Stimulated activated CD4-positive, alpha-beta T cell treated with anti-CD3 and anti-CD28 coated beads, TNF-alpha, amount 100 ng/mL, for 4 hours (primary cell): ENCODE results near the gene AADACL2.
"Not testable (repeated sequence)": the region's sequence is repeated elsewhere in the genome, so short reads cannot be mapped to it uniquely, and the experiment has no call there.

Source experiments
- DNase-seq, 3 experiments: peaks; one replicate each; pipeline ENCODE4 v3.0.0-alpha.2; 2020; ENCODE audit warnings: low read depth in 3 of 3

The AADACL2 gene, protein sequence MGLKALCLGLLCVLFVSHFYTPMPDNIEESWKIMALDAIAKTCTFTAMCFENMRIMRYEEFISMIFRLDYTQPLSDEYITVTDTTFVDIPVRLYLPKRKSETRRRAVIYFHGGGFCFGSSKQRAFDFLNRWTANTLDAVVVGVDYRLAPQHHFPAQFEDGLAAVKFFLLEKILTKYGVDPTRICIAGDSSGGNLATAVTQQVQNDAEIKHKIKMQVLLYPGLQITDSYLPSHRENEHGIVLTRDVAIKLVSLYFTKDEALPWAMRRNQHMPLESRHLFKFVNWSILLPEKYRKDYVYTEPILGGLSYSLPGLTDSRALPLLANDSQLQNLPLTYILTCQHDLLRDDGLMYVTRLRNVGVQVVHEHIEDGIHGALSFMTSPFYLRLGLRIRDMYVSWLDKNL

DNA sequence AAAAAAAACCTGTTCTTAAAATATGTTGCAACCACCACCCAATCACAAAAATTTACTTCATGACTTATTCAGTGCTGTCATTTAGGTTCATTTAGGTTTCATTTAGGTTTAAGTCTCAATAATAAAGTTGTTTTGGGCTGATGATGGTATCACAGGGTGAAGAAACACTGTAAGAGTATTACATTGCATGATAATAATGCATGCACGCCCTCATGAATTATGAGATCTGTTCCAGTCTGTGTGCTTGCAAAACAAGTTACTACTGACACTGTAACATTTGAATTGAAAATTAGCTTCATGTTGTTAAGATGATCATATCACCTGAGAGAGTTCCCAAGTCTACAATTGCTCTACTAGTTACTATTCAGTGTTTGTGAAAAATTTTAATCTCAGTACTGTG is at the start of gene AADACL2:
TSS of gene AADACL2 (plus strand) at position 315 of the 400 bp plus-strand sequence. CDS start 109 bp downstream, outside the sequence.
- no peak for DNase-seq

DNA sequence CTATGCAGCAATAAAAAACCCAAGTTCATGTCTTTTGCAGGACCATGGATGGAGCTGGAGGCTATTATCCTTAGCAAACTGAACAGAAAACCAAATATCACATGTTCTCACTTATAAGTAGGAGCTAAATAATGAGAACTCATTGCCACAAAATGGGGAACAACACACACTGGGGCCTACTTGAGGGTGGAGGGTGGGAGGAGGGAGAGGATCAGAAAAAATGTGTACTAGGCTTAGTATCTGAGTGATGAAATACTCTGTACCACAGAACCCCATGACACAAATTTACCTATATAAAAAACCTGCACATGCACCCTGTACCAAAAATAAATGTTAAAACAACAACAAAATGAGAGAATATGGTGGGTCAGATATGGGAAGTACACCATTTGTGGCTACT is 49.6 kb upstream of the AADACL2 start:
- DNase-seq, result no peak

DNA sequence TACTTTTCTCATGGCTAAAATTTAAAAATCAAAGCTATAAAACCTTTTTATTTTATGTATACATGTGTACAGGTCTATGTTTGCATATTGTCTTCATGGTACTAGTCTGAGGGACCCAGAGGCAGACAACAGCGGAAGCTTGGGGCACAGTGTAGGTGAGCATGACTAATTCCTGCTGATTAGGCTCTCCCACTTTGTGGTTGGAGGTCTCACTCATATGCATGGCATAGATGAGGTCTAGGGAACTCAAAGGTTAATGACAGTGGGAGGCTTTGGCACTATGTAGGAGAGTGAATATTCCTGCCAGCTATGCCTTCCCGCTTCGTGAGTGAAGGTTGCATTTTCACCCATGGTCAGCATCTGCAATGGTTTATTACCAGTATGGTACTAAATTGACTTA is 47.5 kb upstream of the AADACL2 start:
- DNase-seq, result no peak

DNA sequence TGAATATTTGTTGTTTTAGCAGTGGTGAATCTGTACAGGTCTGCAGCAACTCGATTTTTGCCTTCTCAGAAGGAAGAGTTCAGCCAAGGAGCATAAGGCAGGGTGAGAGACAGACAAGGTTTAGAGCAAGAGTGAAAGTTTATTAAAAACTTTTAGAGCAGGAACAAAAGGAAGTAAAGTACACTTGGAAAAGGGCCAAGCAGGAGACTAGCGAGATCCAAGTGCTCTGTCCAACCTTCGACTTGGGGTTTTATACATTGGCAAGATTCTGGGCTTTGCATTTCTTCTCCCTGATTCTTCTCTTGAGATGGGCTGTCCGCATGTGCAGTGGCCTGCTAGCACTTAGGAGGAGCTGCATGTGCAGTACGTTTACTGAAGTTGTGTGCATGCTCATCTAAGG is 46.7 kb upstream of the AADACL2 start:
- DNase-seq, result no peak

DNA sequence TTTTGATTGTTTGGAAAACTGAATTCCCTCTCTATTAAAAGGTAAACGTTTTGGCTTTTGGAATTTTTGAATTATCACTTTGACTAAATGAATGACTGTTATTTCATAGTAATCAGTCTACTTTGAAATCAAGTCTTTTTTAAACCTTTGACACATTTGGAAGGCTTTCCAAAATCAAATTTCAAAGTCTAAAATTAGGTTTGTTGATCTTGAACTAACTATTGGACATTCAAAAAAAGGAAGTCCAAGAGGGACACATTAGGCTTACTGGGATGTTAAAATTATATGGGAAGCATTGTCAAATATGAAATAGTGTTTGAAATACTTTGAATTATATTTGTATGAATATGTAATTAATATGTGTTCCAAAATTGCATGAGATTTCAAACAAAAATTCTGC is 45.2 kb upstream of the AADACL2 start:
- no peak for DNase-seq

DNA sequence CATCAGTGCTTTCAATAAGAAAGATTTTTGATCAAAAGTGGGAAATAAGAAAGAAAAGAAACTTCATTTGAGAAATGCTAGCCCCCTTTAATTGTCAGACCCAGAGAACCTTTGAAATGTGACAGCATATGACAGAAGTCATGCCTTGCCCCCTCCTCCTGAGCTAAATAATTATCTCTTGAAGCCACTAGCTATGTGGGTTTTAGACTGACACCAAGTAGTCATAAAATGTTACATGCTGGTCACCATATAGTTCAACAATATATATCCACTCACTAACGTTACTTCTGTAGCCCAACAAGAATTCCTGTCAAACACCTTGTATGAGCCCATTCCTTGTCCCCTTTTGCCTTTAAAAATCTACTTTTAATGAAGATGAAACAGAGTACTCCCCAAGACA is 43.1 kb upstream of the AADACL2 start:
- no peak for DNase-seq

DNA sequence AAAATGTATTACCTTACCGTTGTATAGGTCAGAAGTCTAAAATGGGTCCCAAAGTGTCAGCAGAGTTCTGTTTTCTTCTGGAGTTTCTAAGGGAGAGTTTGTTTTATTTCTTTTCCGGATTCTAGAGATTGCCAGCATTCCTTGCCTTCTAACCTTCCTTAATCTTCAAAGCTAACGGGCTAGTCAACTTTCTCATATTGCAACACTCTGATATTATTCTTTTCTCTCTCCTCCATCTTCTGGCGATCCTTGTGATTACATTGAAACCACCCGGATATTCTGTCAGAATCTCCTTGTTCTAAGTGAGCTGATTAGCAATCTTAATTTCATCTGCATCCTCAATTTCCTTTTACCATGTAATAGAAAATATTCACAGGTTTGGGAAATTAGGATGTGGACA is 36.2 kb upstream of the AADACL2 start:
- no peak for DNase-seq

DNA sequence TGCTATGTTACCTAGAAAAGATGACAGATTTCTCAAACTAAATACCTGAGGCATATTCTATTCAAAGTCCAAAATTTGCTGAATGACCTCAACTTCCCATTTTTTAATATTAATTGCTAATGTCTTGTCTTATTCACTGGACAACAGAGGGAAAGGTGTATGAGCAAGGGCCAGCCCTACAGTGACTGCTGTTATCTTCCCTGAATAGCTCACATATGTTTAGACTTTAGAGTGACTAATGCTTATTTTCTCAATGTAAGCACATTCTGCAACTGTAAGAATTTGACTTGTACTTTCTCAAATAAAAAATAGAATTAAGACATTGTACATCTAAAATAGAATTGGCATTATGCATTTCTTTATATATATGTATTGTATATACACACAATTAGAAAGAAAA is 26.5 kb upstream of the AADACL2 start:
- DNase-seq, result no peak

DNA sequence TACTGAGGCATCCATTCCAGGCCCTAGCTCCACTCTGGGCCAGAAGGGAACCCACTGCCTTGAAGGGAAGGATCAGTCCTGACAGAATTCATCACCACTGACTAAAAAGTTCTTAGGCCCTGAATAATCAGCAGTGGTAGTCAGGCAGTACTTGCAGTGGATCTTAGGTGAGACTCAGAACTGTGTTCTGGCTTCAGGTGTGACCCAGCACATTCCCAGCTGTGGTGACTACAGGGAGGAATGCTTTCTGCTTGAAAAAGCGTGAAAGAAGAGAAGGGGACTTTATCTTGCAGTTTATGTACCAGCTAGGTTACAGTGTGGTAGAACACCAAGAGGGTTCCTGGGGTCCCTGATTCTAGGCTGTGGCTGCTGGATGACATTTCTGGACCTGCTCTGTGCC is 24.9 kb upstream of the AADACL2 start:
- DNase-seq, result no peak

DNA sequence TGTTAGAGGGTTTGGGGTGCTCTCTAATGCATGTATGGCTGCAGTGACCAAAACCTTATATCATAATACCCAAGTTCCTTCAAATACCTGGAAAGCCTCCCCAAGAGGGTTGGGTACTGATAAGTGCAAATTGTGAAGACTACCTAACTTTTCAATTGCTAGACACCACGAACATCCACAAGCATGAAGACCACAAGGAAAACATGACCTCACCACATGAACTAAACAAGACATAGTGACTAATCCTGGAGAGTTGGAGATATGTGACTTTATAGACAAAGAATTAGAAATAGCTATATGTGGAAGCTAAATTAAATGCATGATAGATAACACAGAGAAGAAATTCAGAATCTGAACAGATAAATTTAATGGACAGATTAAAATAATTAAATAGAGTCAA is 23.9 kb upstream of the AADACL2 start:
- no peak for DNase-seq

DNA sequence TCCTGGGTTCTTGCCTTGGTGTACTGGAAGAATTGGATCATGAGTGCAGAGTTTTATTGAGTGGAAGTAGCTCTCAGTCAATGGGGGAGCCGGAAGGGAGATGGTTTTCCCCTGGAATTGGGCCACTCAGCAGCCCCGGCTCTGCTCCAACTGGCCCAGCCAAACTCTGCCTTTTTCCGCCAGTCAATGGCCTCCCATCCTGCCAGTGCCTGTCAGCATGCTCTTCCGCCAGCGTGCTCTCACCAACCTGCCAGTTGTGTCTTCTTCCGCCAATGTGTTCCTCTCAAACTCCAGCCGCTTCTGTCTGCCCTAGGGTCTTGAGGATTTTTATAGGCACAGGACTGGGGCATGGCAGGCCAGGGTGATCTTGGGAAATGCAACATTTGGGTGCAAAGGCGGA is 12.4 kb upstream of the AADACL2 start:
- DNase-seq, result no peak

DNA sequence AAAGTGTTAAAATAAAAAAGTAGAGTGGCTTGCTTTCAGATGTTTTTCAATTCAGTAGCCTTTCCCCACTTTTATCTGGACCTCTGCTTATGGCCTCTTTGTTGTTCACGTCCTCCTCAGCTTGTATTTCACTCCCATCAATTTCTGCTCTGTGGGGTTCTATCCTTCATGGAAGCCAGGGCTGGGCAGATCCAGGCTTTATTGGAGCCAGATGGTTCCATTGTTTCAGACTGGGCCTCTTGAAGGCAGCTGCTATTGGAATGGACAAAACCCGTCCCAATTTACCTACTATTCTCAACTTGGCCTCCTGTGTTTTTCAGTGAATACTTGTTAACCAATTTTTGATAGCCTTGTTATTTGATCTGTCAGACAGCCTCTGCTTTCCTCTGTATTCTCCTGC is 10.9 kb upstream of the AADACL2 start:
- DNase-seq, result no peak

DNA sequence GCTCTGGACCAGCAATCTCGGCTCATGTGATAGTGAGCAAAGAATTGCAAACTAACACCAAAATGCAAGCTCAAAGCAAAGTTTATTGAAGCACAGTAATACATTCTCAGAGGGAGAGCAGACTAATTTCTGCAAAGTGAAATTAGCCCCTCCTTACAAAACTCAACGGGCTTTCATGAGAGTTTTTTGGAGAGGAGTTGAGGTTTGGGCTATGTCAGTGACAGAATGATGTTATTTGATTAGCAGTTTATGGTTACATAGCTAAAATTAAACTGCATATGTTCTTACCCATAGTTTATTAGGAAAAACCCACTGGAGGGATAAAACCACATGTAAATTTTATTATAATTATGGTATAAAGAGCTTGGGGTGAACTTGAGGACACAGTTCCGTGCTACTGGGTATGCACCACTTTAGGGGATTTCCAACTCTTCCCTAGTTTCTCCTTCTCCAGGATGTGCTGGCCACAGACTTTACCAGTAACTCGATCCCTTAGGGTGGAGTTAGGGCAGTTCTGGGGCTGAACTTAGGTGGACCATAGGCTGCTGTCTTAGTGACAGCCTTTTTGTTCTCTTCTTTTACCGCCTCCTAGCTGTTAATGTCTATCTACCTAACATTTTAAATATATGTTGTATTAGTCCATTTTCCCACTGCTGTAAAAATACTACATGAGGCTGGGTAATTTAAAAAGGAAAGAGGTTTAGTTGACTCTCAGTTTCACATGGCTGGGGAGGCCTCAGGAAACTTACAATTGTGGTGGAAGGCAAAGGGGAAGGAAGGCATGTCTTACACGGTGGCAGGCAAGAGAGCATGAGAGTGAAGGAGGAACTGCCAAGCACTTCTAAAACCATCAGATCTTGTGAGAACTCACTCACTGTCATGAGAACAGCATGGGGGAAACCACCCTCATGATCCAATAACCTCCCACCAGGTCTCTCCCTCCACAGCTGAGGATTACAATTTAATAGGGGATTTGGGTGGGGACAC is 8.9 kb upstream of the AADACL2 start:
- DNase-seq, result no peak

DNA sequence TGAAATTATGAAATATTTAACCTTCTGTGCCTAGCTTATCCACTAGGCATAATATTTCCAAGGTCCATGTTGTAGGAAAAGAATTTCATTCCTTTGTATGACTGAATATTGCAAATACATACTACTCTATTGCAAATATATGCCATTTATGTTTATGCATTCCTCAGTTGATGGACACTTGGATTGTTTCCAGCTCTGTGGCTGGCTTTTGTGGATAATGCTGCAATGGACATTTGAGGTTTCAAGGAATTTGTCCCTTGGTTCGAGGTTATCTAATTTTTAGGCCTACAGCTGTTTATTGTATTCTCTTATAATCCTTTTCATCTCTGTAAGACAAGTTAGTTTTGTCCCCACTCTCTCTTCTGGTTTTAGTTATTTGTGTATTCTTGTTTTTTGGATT is 7.7 kb upstream of the AADACL2 start:
- no peak for DNase-seq

DNA sequence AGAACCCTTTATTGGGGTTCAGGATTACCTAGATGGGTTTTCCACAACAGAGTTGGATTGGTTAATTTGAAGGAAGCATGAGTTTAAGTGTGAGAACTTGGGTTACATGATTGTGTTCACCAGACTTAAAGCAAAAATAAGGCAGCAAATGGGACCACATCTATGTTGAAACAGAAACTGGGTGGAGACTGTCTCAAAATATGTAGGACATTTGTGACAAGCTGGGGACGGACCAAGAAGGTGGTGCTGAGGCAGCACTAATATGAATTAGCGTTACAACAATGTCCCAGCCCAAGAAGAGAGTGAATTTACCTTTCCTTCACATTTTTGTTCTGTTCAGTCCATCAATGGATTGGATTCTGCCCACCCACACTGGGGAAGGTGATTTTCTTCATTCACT is 866 bp upstream of the AADACL2 start:
- no peak for DNase-seq

DNA sequence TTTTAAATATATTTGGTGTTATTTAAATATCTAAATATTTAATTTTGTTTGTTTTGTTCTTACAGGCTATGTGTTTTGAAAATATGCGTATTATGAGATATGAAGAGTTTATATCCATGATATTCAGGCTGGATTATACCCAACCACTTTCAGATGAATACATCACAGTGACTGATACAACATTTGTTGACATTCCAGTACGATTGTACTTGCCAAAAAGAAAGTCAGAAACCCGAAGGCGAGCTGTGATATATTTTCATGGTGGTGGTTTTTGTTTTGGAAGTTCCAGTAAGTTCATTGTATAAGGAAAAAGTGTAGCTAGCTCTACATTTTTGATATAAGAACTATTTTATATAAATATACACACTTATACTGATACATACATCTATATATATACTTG is 6.9 kb downstream of the AADACL2 start:
- DNase-seq, result no peak

DNA sequence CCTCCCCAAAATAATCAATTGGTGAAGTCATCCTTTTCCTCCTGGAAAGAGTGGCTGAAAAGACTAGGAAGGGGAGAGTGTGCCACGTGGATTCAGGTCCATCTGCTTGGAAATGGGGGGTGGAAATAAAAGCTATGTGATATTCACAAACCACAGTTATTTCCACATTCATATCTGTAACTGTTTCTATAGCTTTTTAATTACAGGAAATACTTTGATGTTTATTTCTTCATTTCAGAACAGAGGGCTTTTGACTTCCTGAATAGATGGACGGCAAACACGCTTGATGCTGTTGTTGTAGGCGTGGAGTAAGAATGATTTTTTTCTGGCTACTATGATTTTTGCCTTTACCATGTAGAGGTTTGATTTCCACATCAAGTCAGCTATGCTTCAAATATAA is 10.1 kb downstream of the AADACL2 start:
- DNase-seq, result no peak

DNA sequence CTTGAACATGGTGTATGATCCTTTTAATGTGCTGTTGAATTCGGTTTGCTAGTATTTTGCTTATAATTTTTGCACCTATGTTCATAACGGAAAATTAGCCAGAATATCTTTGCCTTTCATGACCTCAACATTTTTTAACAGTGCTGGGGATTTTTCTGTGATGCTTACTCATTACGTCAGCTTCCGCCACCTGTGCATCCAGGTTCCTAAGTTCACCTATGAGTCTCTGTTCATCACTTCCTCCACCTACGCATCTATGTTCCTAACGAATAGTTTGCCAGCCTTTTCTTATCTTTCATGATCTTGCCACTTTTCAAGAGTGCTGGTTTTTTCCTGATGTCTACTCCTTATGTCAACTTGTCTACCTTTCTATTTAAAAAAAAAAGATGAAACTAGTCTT is 16.5 kb downstream of the AADACL2 start:
- no peak for DNase-seq

DNA sequence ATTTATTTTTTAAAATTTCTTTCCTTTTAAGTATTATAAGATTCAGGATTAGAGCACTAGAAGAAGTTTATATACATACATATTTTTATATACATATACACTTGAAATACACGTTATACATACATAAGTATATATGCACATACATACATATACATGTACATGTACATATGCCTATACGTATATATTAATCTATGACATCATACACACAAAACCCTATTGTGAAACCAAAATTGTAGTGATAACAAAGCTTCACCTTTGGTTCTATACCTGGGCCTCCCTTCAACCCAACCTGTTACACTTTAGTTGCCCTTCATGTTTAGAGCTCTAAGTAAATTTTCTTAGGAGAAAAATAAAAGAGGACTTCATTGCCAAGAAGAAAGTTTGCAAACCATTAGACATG is 17.0 kb downstream of the AADACL2 start:
- no peak for DNase-seq

DNA sequence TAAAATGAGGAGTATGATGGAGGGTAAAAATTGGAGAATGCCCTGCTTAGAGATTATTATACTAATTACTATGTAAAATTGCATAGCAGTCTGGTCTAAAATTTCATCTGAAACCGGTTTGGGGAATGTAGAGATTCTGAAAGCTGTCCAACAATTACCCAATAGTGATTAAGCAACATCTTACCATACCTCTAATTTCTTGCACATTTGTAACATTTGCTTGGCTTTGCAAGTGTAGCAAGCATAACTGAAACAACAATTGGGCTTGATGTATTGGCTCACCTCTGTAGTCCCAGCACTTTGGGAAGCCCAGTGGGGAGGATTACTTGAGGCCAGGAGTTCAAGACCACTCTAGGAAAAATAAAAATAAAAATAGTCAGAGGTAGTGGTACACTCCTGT is 17.4 kb downstream of the AADACL2 start:
- no peak for DNase-seq

DNA sequence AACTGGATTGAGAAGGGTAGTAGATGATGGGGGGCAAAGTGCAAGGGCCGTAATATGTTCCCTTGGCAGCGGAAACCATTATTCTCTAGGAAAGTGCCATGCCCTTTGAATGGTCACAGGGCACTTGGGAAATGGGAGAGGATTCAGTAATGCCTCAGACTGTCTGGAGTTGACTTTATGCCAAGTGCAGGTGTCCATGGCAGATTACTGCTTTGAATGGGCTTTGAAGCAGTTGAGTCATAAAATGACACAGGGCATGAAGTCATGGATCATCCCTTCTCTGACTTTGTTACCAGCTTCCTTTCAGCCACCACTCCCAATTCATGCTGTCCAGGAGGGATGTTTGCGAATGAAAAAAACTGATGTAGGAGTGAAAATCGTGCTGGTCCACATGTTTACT is 20.1 kb downstream of the AADACL2 start:
- no peak for DNase-seq

DNA sequence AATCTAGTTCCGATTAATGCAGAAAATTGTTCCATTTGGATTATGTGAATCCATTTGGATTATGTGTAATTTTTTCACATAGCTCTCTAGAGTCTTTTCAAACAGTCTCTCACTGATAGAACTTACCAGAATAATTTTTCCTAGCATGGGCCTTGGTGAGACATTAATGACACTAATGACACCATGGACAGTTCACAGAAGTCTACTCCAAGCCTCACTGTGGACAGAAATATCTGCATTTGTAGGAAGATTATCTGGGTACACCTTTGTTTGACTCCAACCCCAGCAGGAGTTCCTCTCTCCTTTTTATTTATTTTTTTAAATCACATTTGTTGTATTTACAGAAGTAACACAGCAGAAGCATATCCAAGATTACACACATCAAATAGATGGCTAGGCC is 27.9 kb downstream of the AADACL2 start:
- no peak for DNase-seq

DNA sequence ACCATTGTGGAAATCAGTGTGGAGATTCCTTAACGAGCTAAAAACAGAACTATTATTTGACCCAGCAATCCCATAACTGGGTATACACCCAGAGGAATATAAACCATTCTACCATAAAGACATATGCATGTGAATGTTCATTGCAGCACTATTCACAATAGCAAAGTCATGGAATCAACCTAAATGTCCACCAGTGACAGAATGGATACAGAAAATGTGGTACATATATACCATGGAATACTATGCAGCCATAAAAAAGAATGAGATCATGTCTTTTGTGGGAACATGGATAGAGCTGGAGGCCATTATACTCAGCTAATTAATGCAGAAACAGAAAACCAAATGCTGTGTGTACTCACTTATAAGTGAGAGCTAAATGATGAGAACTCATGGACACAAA is 31.0 kb downstream of the AADACL2 start:
- DNase-seq, result not testable (repeated sequence)
